Stimulated activated CD8-positive, alpha-beta memory T cell treated with anti-CD3 and anti-CD28 coated beads, Interleukin-4, amount 100 ng/mL, for 48 hours (primary cell): ENCODE results near the gene RITA1.
"Not testable (repeated sequence)": the region's sequence is repeated elsewhere in the genome, so short reads cannot be mapped to it uniquely, and the experiment has no call there.

Source experiments
- DNase-seq: peaks from one replicate; pipeline ENCODE4 v3.0.0-alpha.2; 2020

Gene RITA1

GRCh38 chr12:113204804-113205203, 19.3 kb downstream of the RITA1 start:
- no peak for DNase-seq

DNA sequence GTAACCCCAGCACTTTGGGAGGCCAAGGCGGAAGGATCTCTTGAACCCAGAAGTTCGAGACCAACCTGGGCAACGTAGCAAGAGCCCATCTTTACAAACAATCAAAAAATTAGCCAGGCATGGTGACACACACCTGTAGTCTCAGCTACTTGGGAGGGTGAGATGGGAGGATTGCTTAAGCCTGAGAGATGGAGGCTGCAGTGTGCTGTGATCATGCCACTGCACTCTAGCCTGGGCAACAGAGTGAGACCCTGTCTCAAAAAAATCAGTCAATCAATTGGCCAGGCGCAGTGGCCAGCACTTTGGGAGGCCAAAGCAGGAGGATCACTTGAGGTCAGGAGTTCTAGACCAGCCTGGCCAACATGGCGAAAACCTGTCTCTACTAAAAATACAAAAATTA, 21.3 kb downstream of the RITA1 start:
- not testable (repeated sequence) for DNase-seq

DNA sequence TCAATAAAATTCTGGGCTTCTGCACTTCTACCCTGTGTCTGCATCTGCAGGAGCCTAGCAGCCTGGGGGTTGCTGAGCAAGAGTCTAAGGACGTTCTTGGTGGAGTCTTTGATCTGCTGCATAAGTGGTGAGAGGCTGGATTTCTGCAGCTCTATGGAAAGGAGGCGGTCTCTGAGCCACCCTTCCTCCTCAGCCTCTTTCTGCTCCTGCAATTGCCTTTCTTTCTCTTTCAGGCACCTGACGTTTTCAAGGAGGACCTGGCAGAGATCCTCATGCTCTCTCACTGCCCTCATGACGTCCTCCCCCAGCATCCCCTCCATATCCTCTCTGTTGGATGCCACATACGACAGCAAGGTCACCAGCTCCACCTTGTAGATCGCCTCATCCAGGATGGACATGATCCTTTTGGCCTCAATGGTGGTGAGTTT, 22.1 kb downstream of the RITA1 start:
- peak; percentile 43 for DNase-seq

DNA sequence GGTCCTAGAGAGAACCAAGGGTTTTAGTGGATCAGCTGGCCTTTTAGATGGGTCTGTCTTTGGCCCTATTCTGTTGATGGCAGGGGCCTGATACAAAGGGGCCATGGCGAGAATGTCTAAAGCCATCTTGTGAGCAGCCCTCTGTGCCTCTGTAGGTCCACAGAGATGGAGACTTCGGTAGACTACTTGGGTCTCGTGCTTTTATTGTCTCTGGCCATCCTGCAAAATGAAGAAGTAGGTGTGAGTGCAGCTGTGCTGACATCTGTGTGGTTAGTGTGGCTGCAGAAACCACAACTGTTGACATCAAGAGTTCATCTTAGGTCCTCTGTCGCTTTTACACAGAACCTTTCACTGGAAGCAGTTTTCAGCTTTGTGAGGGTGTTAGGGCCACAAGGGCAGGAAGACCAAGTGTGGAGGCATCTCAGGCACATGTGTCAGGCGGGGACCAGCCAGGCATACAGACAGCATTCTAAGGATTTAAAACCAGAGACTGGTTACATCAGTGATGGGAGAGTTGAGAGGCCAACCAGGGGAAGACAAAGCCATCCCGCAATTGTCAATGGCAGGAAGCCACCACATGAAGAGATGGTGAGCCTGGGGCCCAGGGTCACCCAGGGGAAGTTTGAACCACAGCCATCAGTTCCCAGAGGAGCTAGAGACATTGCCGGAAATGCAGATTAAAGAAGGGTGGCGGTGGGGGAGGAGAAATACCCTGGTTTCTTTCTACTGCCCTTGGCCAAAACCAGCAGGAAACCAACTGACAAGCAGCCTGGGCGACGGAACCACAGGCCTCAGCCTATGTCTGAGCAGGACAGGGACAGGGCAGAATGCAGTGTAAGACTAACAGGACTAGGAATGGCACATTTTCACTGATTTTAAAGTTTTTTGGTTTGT, 22.8 kb downstream of the RITA1 start:
- peak; percentile 76 for DNase-seq

DNA sequence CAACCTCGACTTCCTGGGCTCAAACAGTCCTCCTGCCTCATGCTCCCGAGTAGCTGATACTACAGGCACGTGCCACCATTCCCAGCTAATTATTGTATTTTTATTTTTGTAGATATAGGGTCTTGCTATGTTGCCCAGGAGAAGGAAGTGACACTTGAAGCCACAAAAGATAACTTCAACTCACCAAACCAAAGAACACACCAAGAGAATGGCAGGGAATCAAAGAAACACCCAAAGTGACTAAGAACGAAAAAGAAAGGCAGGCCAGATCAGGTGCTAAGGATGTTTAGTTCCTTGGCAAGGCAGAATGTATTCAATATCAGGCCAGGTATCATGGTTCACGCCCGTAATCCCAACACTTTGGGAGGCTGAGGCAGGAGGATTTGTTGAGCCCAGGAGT, 25.6 kb downstream of the RITA1 start:
- DNase-seq = no peak

GRCh38 chr12:113214895-113215400, 29.4 kb downstream of the RITA1 start:
- no peak for DNase-seq

- DNase-seq = no peak
Observed at GRCh38 chr12:113216027-113216426, 30.5 kb downstream of the RITA1 start.

GRCh38 chr12:113220593-113221180, 35.2 kb downstream of the RITA1 start:
- no peak for DNase-seq

DNA sequence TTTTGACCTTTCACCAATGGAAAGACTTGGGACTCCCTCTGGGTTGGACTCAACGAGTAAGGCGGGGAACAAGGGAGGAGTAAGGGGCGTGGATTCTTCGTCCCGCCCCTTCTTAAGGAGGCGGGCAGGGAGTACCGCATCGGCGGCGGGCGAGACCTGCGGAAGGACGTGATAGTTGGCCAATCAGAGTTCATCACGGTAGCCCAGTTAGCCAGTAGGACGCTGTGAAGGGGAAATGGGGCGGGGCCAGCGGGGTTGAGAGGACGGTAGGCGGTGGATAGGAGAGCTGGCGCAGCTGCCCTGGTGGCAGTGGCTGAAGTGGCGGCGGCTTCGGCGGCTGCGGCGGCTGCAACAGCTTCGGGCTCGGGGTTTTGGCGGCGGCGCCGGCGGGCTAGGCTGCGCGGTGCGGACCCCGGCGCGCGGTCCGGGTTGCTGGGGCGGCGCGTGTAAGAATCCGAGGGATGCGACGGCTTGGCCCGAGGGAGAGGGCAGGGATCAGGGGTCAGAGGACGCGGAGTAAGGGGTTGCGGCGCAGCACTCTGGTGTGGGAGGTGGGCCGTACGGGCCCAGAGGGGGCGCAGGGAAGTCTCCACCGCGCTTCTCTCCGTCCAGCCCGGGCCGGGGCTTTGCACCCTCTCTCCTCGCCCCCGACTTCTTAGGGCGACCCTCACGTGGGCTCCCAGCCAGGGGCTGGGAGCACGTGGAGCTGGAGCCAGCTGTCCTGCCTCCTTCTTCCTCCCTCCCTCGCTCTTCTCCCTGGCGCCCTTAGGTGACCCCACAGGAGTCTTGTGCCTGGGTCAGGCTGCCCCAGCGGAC, 35.9 kb downstream of the RITA1 start, which contains the start of gene TPCN1:
Gene TPCN1, plus strand, starts transcription at position 284 of the 816 bp plus-strand sequence. CDS start 5,389 bp downstream, outside the sequence.
- peak; percentile 99 for DNase-seq

- peak; percentile 49 for DNase-seq
Observed at GRCh38 chr12:113221997-113222729, 36.6 kb downstream of the RITA1 start.

- no peak for DNase-seq
Observed at GRCh38 chr12:113222730-113223531, 37.4 kb downstream of the RITA1 start.

DNA sequence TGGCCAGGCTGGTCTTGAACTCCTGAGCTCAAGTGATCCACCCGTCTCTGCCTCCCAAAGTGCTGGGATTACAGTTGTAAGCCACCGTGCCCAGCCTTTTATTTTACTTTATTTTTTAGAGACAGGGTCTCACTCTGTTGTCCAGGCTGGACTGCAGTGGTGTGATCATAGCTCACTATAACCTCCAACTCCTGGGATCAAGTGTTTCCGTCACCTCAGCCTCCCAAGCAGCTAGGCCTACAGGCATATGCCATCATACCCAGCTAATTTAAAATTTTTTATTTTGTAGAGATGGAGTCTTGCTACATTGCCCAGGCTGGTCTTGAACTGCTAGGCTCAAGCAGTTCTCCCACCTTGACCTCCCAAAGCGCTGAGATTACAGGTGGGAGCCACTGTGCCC, 39.4 kb downstream of the RITA1 start:
- no peak for DNase-seq

DNA sequence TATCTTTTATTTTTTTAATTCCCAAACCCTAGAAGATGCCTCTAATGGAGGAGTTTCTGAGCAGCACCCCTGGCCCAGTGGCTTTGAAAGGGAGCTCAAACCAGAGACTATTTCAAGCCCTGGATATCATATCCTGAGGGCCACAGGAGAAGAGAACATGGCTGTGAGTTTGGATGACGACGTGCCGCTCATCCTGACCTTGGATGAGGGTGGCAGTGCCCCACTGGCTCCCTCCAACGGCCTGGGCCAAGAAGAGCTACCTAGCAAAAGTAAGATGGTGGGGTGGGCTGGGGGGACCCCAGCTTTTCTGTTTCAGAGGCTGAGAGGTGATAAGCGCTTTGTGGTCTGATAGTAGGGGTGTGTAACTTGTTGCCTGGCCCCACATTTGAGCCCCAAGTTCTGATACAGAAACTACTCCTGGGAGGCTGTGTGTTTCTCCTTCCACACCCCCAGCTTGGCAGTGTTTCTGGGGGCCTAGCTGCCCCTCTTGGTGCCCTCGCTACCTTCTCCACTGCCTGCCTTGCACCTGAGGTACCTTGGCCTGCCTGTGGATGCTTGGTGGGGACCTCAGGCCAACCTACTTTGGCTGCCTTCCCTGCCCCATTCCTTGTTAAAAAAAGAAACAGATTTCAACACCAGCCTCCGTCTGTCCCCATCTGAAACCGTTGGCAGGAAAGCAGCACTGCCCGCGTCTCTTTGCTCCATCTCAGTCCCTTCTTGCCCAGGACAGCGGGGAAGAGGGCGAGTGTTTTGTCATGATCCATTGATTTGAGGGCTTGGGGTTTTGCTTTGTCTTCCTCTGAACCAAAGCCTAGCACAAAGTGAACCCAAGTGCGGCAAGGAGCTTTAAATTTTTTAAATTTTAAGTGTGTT, 41.4 kb downstream of the RITA1 start:
- DNase-seq = no peak

DNA sequence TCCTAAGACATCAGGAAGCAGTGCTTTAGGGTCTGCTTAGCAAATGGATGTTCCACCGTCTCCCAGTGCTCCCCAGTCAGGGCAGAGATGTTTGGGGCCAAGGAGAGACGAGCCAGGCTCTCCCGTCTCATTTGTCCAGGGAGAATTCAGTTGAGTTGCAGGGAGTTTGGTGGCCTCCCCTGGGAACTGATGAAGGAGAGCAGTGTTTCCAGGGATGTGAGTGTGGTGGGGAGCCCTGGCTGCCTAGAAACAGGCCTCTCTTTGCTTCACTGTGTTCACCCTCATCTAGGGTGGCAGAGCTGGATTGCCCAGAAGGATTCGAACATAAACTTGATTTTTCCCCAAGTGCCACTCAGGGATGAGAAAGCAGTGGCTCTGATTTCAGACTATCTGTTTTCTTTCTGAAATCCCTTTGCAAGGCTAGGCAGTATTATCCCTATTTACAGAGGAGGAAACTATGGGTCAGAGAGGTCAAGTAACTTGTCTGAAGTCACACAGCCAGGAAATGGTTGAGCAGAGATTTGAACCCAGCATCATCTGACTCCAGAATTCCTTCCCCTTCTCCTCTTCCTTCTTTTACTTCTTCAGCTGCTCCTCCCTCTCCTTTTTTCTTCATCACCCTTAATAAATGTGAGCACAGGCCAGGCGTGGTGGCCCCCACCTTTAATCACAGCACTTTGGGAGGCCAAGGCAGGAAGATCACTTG, 42.3 kb downstream of the RITA1 start:
- no peak for DNase-seq

DNA sequence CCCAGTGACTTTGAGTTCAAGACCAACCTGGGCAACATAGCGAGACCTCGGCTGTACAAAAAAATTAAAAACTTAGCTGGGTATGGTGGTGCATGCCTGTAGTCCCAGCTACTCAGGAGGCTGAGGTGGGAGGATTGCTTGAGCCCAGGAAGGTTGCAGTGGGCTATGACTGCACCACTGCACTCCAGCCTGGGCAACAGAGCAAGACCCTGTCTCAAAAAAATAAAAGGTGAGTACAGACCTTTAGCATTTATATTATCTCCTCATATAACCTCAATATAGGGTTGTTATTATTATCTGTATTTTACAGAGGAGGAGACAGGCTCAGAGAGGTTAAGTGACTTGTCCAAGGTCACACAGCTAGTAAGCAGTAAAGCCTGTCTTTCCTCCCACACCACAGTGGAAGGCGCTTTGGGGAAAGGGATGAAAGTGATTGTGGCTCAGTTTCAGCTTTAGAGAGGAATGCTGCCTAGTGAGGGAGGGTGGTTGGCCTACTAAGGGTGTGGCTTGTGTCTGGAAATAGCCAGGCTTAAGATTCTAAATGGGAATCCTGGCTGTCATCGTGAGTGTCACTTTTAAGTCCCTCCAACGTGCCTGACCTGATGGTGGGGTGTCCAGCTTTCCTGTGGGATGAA, 43.0 kb downstream of the RITA1 start:
- DNase-seq = no peak

- no peak for DNase-seq
Observed at GRCh38 chr12:113230315-113231234, 45.1 kb downstream of the RITA1 start.

DNA sequence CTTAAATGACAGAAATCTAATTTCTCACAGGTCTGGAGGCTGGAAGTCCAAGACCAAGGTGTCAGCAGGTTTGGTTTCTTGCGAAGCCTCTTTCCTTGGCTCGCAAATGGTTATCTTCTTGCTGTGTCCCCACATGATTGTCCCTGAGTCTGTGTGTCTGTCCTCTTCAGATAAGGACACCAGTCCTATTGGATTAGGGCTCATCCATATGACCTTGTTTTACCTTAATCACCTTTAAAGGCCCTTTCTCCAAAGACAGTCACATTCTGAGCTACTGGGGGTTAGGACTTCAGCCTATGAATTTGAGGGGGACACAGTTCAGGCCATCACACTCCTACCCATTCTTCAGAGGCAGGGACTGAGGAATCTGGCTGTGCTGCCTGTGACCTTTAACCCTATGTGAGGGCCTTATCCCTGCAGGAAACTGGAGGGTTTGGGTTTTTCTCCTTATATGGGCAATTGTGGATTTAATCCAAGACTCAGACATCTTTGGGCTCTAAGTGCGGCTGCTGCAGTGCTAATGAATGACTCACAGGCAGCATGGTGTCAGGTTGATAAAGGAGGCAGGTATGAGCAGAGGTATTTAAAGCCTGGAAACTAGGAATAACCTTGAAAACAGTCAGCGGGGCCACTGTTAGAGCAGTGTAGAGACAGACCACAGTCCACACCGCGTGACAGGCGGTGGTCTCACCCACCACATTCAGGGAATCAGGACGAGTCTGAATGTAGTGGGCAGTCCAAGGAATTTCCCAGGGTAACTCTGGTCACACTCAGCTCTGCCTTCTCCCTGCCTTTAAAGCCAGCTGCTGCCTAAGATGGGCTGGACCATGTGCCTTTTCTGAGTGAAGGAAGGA, 45.9 kb downstream of the RITA1 start:
- no peak for DNase-seq
